ENCODE results near the gene CASS4. TPM values are rescaled to one million over a fixed set of nuclear protein-coding genes. Genes with fewer than 3 reads are reported as not detected.

Gene CASS4
- polyA plus RNA-seq, 2 of the 4 experiments (the other 2 are of a cell fraction) = 0.09 TPM

- DNase-seq (ENCODE audit: low read depth in 1 of 2, low spot score in 1 of 2) (no peak), ATAC-seq (no peak), FAIRE-seq (no peak)
- H3K27ac ChIP-seq = no peak overlapping the region
- no peak overlapping the region for H3K4me3 ChIP-seq
- 90% methylated on average over 5 of the region's 5 CpGs for WGBS (ENCODE audit: missing lambda C conversion rate)
- no peak for TF ChIP-seq HMGXB4 (CRISPR knock-in tag; IDR thresholded peaks at IDR 0.05; ENCODE audit: borderline replicate concordance)
- no peak for TF ChIP-seq RCOR1 (IDR thresholded peaks at IDR 0.05; ENCODE audit: low read depth, low read length)
- TF ChIP-seq E2F6 (IDR thresholded peaks at IDR 0.05; ENCODE audit: borderline replicate concordance, low read depth) = no peak
- TF ChIP-seq RAD21 (conservative IDR thresholded peaks at IDR 0.05 in 1 of 2, IDR thresholded peaks at IDR 0.05 in 1 of 2) = no peak
- no peak for TF ChIP-seq REST (IDR thresholded peaks at IDR 0.05)
- TF ChIP-seq TP53 (CRISPR knock-in tag; IDR thresholded peaks at IDR 0.05) = no peak
- no peak for TF ChIP-seq CTCF (IDR thresholded peaks at IDR 0.05)
- TF ChIP-seq ZSCAN20 (CRISPR knock-in tag; IDR thresholded peaks at IDR 0.05) = no peak
- ChIA-PET POLR2A (no interaction called here), CTCF (no interaction called here)
- H3K9me3 ChIP-seq = no peaks in the 10 kb centered on the region
- no peak overlapping the region for H3K4me2 ChIP-seq
- H3K4me1 ChIP-seq = no peaks in the 10 kb centered on the region
These were observed 76.5 kb downstream of the CASS4 start for GRCh38 chr20:56488566-56488965.

GRCh38 chr20:56501116-56501515 lies 89.1 kb downstream of the CASS4 start:
- TF ChIP-seq MAFK (IDR thresholded peaks at IDR 0.05; ENCODE audit: partially characterized antibody) = peak; percentile 40
- TF ChIP-seq KDM5A (IDR thresholded peaks at IDR 0.05) = no peak
- ChIA-PET CTCF (no interaction called here), POLR2A (no interaction called here)
- Histone ChIP-seq H3K27ac (no peak overlapping the region), H3K4me2 (no peak overlapping the region), H3K4me3 (no peak overlapping the region), H3K9me3 (no peaks in the 10 kb centered on the region), H3K4me1 (no peaks in the 10 kb centered on the region)
- DNase-seq (ENCODE audit: low read depth in 1 of 2, low spot score in 1 of 2) = no peak
- WGBS (ENCODE audit: missing lambda C conversion rate) = 95% methylated on average over 1 of the region's 1 CpG
- ATAC-seq = no peak
- no peak for FAIRE-seq

GRCh38 chr20:56503916-56504315 lies 91.9 kb downstream of the CASS4 start:
- WGBS (ENCODE audit: missing lambda C conversion rate) = 95% methylated on average over 6 of the region's 8 CpGs
- no peak for TF ChIP-seq HES2 (IDR thresholded peaks at IDR 0.05)
- TF ChIP-seq CHD2 (IDR thresholded peaks at IDR 0.05; ENCODE audit: low read length, partially characterized antibody) = no peak
- no peak for TF ChIP-seq CEBPB (IDR thresholded peaks at IDR 0.05)
- TF ChIP-seq SMC3 (IDR thresholded peaks at IDR 0.05) = no peak
- TF ChIP-seq EHMT2 (IDR thresholded peaks at IDR 0.05; ENCODE audit: low read depth) = no peak
- no peak for TF ChIP-seq RNF2 (IDR thresholded peaks at IDR 0.05; ENCODE audit: borderline replicate concordance, low read depth)
- H3K4me1 ChIP-seq = no peaks in the 10 kb centered on the region
- no peak overlapping the region for H3K4me3 ChIP-seq
- no peak overlapping the region for H3K27ac ChIP-seq
- CTCF ChIA-PET = interaction anchor here (1.4 to 1.5 kb wide), 2 partner anchors 12 to 47 kb away, joined by 4 to 5 read pairs; no protein-coding TSS in a partner anchor
- DNase-seq (ENCODE audit: low read depth in 1 of 2, low spot score in 1 of 2) = no peak
- no peak for FAIRE-seq
- ATAC-seq = no peak
- H3K9me3 ChIP-seq = no peaks in the 10 kb centered on the region
- H3K4me2 ChIP-seq = no peak overlapping the region
- POLR2A ChIA-PET = no interaction called here
